HUES48 (cell line): ENCODE data around the gene MACROD2.
"Not testable (repeated sequence)": the region's sequence is repeated elsewhere in the genome, so short reads cannot be mapped to it uniquely, and the experiment has no call there.

Experiments used
- H3K27ac ChIP-seq: one replicate; pipeline ENCODE4 v1.7.0; 2013; ENCODE audit warnings: low read depth, low read length, inconsistent platforms
- H3K27me3 ChIP-seq: 2 replicates; pipeline ENCODE4 v1.6.1; 2013; ENCODE audit warnings: mild to moderate bottlenecking, low read length; ENCODE audit not compliant: control insufficient read depth, insufficient read depth
- H3K36me3 ChIP-seq: 2 replicates; pipeline ENCODE4 v1.6.1; 2013; ENCODE audit warnings: low read length; ENCODE audit not compliant: control insufficient read depth, insufficient read depth
- H3K4me1 ChIP-seq: 2 replicates; pipeline ENCODE4 v1.6.1; 2013; ENCODE audit warnings: mild to moderate bottlenecking, low read length; ENCODE audit not compliant: control insufficient read depth, insufficient read depth
- H3K4me3 ChIP-seq: 2 replicates; pipeline ENCODE4 v1.5.1; 2013; ENCODE audit warnings: mild to moderate bottlenecking, low read depth, low read length
- H3K9ac ChIP-seq: 2 replicates; pipeline ENCODE4 v1.6.1; 2013; ENCODE audit warnings: mild to moderate bottlenecking, low read depth, low read length, moderate library complexity
- H3K9me3 ChIP-seq: 2 replicates; pipeline ENCODE4 v1.6.1; 2013; ENCODE audit warnings: low read length; ENCODE audit not compliant: control insufficient read depth, insufficient read depth

Gene MACROD2

DNA sequence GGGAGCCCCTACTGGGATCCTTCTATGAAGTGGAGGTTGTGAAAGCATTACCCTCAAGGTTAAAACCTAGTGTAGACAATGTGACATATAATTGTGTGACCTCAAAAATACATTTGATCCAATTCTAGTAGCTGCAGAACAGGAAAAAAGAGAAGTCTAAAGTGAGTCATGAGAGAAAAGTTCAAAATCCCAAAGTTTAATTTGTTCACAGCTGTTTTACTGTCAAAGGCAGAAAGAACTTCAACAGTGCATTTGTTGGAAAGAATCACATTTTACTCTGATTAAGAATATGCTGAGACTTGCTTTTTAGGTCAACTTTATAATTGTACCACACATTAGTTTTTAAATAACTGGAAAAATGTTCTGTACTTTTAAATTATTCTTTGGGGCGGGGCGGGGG, 1369.5 kb downstream of the MACROD2 start:
- H3K9me3 ChIP-seq: no peaks in the 10 kb centered on the region
- H3K36me3 ChIP-seq: no peaks in the 10 kb centered on the region
- peaks cover 9% of the 10 kb centered on the region for H3K4me1 ChIP-seq
- H3K27ac ChIP-seq: no peak overlapping the region
- no peaks in the 10 kb centered on the region for H3K27me3 ChIP-seq
- H3K9ac ChIP-seq: no peak overlapping the region
- H3K4me3 ChIP-seq: no peak overlapping the region

DNA sequence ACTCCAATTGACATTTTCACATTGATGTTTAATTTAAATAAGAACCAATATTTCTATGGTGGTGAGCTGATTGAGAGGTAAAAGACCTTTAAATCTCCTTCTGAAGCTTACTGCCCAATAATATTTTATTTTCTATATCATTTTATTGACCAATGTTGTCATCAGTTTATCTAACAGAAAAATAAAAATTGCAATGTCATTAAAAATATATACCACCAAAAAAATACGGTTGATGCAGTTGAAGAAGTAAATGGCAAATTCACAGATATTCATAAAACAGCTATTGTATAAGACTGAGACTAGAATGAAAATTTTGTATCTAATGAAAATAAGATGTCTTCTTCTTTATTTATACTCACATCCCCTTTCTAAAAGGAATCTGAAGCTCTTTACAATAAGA, 1375.1 kb downstream of the MACROD2 start:
- Histone ChIP-seq H3K9ac (no peak overlapping the region), H3K4me1 (0 out of 2 replicates have a peak, but pooled peaks cover 3% of the 10 kb centered on the region), H3K9me3 (no peaks in the 10 kb centered on the region), H3K36me3 (no peaks in the 10 kb centered on the region), H3K4me3 (no peak overlapping the region), H3K27me3 (no peaks in the 10 kb centered on the region), H3K27ac (no peak overlapping the region)

DNA sequence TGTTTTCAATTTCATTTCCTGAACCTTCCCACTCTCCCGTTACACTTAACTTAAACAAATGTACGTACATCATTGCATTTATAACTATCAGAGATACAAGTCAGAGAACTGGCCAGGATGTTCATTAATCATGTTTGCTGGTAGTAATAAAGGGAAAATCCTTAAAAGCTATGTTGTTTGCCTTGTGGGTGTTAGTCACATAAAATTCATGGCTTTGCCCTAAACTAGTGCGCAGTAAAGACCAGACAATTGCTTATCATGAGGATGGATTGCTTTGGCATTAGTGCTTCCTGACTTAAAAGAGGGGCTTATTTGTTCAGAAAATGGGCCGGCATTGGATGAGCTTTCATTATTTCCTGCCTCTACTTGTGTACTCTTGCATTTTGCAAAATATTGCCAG, 1379.4 kb downstream of the MACROD2 start:
- no peak overlapping the region for H3K27ac ChIP-seq
- H3K9ac ChIP-seq: no peak overlapping the region
- H3K36me3 ChIP-seq: no peaks in the 10 kb centered on the region
- no peaks in the 10 kb centered on the region for H3K27me3 ChIP-seq
- H3K4me3 ChIP-seq: no peak overlapping the region
- H3K9me3 ChIP-seq: no peaks in the 10 kb centered on the region
- no peaks in the 10 kb centered on the region for H3K4me1 ChIP-seq

GRCh38 chr20:15375836-15376235, 1380.5 kb downstream of the MACROD2 start:
- no peak overlapping the region for H3K9ac ChIP-seq
- no peaks in the 10 kb centered on the region for H3K27me3 ChIP-seq
- H3K9me3 ChIP-seq: no peaks in the 10 kb centered on the region
- no peaks in the 10 kb centered on the region for H3K4me1 ChIP-seq
- no peaks in the 10 kb centered on the region for H3K36me3 ChIP-seq
- no peak overlapping the region for H3K27ac ChIP-seq
- H3K4me3 ChIP-seq: no peak overlapping the region

DNA sequence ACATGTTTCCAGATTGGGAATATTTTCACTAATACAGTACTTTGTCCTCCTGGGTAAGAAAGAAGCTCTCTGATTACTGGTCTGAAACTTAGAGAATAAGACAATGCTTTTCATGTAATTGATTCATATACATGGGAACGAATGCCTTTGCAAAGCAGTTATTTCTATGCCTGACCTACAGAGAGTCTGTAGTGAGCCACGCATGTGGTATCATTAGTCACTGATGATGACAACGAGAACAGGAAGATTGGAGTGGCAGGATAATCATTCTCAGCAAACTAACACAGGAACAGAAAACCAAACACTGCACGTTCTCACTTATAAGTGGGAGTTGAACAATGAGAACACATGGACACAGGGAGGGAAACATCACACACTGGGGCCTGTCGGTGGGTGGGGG, 1382.3 kb downstream of the MACROD2 start:
- not testable (repeated sequence) for H3K27ac ChIP-seq, H3K9ac ChIP-seq, H3K4me1 ChIP-seq, H3K4me3 ChIP-seq, H3K27me3 ChIP-seq, H3K36me3 ChIP-seq, H3K9me3 ChIP-seq

GRCh38 chr20:15378151-15378550, 1382.8 kb downstream of the MACROD2 start:
- H3K4me1 ChIP-seq: no peaks in the 10 kb centered on the region
- H3K9me3 ChIP-seq: no peaks in the 10 kb centered on the region
- no peaks in the 10 kb centered on the region for H3K36me3 ChIP-seq
- H3K4me3 ChIP-seq: no peak overlapping the region
- no peak overlapping the region for H3K27ac ChIP-seq
- H3K27me3 ChIP-seq: no peaks in the 10 kb centered on the region
- H3K9ac ChIP-seq: no peak overlapping the region

GRCh38 chr20:15379681-15380296, 1384.5 kb downstream of the MACROD2 start:
- Histone ChIP-seq H3K9me3 (no peaks in the 10 kb centered on the region), H3K4me3 (no peak overlapping the region), H3K27me3 (no peaks in the 10 kb centered on the region), H3K9ac (no peak overlapping the region), H3K36me3 (no peaks in the 10 kb centered on the region), H3K27ac (no peak overlapping the region), H3K4me1 (no peaks in the 10 kb centered on the region)

DNA sequence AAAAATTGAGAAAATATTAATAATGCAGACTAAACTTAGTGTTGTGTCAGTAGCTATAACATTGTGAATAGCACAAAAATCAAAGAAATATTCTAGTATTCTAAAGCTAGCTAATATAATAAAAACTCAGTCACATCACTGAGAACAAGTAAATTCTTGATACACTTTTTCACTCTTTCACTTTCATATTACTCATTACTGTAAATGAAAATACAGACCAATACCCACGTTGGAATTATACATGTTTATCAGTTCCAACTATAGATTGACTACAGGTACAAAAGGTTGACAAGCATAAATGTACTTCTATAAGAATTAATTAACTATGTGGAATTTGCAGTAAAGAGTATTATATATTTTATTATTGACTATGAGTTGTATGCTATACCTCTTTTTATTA, 1385.5 kb downstream of the MACROD2 start:
- H3K9me3 ChIP-seq: no peaks in the 10 kb centered on the region
- H3K27ac ChIP-seq: no peak overlapping the region
- H3K4me1 ChIP-seq: no peaks in the 10 kb centered on the region
- H3K4me3 ChIP-seq: no peak overlapping the region
- no peaks in the 10 kb centered on the region for H3K27me3 ChIP-seq
- H3K36me3 ChIP-seq: no peaks in the 10 kb centered on the region
- H3K9ac ChIP-seq: no peak overlapping the region

- no peak overlapping the region for H3K9ac ChIP-seq
- H3K36me3 ChIP-seq: no peaks in the 10 kb centered on the region
- H3K9me3 ChIP-seq: no peaks in the 10 kb centered on the region
- no peak overlapping the region for H3K4me3 ChIP-seq
- H3K27ac ChIP-seq: no peak overlapping the region
- no peaks in the 10 kb centered on the region for H3K27me3 ChIP-seq
- H3K4me1 ChIP-seq: no peaks in the 10 kb centered on the region
These were observed 1391.9 kb downstream of the MACROD2 start for GRCh38 chr20:15387228-15387627.

- no peak overlapping the region for H3K9ac ChIP-seq
- no peak overlapping the region for H3K4me3 ChIP-seq
- H3K27me3 ChIP-seq: no peaks in the 10 kb centered on the region
- H3K4me1 ChIP-seq: peaks cover 7% of the 10 kb centered on the region
- H3K9me3 ChIP-seq: no peaks in the 10 kb centered on the region
- no peaks in the 10 kb centered on the region for H3K36me3 ChIP-seq
- no peak overlapping the region for H3K27ac ChIP-seq
These were observed 1400.1 kb downstream of the MACROD2 start for GRCh38 chr20:15395457-15395856.

DNA sequence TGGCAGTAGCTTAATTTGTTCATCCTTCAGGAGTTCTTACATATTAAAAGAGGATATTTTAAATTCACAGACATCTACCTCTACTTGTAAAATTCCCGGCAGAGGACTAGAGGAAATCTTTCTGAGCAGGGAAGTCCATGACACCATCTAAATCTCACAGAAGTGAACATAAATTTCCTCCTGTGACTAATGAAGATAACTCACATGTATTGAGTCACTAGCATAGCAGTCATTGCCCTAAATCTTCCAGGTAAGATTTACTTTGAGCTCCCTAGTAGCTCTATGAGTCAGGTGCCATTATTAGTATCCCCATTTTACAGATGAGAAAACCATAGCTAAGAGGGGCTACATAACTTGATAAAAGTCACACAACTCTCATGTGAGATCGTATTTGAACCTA, 1400.7 kb downstream of the MACROD2 start:
- Histone ChIP-seq H3K27me3 (no peaks in the 10 kb centered on the region), H3K9ac (no peak overlapping the region), H3K4me3 (no peak overlapping the region), H3K36me3 (no peaks in the 10 kb centered on the region), H3K9me3 (no peaks in the 10 kb centered on the region), H3K27ac (no peak overlapping the region), H3K4me1 (peaks cover 7% of the 10 kb centered on the region)

GRCh38 chr20:15396900-15397299, 1401.6 kb downstream of the MACROD2 start:
- peaks cover 7% of the 10 kb centered on the region for H3K4me1 ChIP-seq
- H3K36me3 ChIP-seq: no peaks in the 10 kb centered on the region
- no peak overlapping the region for H3K9ac ChIP-seq
- no peaks in the 10 kb centered on the region for H3K9me3 ChIP-seq
- H3K27ac ChIP-seq: no peak overlapping the region
- H3K27me3 ChIP-seq: no peaks in the 10 kb centered on the region
- no peak overlapping the region for H3K4me3 ChIP-seq
